ENCODE results near the gene PKD1.
A peak's percentile ranks its signal among the peaks of the same experiment; 100 is the strongest.

PKD1 gene

DNA sequence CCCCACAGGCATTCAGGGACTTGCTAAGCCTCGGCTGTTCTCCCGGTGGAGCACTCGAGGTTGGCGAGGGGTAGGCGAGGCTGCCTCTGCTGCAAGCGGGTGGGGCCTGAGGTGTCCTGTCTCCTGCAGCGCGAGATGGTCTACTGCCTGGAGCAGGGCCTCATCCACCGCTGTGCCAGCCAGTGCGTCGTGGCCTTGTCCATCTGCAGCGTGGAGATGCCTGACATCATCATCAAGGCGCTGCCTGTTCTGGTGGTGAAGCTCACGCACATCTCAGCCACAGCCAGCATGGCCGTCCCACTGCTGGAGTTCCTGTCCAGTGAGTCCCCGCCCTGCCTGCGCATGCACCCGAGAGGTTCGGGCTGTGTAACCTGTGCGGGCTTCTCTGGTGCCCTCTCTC, 61.6 kb downstream of the PKD1 start:
- no peak for DNase-seq (ENCODE audit: low read depth in 3 of 3)

DNA sequence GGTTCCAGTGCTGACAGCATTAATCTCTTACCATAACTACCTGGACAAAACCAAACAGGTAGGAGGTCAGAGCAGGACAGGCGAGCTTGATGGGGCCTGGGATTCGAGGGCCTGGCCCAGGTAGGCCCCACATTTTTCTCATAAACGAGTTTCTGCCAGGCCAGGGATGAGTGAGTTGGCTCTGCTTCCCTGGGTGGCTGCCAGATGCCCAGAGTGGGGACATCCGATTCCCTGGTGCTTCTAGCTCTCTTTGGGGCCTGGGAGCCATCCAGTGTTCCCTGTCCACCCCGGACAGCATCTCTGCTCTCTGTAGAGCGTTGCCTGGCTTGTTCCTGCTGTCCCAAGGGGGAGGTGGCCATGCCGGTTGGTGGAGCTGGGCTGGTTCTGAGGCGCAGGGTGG, 62.8 kb downstream of the PKD1 start:
- DNase-seq (ENCODE audit: low read depth in 3 of 3): no peak

DNA sequence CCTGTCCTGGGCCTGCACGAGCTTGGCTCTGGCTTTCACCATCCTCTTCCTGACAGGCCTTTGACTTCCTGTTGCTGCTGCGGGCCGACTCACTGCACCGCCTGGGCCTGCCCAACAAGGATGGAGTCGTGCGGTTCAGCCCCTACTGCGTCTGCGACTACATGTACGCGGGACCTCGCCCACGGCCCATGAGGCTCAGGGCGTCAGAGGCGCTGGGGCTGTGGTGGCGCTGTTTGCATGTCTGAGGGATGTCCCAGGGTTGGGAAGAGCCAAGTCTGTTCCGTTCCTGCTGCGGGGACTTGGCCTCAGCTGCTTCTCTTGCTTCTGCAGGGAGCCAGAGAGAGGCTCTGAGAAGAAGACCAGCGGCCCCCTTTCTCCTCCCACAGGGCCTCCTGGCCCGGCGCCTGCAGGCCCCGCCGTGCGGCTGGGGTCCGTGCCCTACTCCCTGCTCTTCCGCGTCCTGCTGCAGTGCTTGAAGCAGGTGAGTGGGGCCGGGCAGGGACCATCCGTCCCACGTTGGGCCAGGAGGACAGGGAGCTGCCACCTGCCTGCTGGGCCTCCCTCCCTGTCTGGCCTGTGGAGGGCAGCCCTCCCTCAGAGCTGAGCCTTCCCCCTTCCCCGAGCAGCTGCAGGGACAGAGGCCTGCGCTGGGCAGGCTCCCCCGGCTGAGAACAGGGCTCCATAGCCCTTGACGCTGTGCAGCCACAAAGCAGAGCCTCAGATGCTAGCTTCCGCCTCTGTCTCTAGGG, 64.1 kb downstream of the PKD1 start:
- no peak for DNase-seq (ENCODE audit: low read depth in 3 of 3)

DNA sequence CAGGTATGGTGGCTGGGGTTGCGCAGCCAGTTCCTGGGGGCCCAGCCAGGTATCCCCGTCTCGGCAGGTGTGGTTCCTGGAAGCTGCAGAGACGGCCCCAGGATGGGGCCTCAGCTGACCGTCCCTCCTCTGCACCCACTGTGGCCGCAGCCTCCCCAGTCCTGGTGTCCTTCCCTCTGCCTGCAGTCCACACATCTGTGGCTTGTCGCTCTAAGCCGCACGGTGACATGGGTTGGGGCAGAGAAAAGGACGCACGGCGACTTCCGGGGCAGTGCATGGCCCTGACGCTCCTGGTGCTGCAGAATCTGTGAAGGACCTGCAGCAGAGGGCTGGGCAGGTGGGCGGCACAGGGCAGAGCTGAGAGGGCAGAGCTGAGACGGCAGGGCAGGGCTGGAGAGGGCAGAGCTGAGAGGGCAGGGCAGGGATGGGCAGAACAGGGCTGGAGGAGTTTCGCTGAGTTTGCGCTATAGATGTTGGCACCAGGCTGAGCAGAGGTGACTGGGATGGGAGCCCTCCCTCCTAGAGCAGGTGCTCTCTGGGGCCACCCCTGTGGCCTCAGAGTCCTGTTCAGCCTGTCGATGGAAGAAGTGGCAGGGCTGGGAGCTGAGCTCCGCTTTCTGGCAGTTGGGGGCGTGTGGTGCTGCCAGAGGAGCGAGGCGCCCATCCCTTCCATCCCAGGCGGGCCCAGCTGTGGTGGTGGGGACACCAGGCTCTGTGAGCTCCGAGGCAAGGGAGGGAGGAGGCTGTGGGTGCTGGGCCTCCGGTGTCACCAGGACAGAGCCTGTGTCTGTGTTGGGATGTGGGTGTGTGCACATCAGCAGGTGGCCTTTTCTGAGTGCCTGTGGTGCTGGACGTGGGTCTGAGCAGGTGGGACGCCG, 64.9 kb downstream of the PKD1 start:
- DNase-seq (ENCODE audit: low read depth in 3 of 3): no peak

DNA sequence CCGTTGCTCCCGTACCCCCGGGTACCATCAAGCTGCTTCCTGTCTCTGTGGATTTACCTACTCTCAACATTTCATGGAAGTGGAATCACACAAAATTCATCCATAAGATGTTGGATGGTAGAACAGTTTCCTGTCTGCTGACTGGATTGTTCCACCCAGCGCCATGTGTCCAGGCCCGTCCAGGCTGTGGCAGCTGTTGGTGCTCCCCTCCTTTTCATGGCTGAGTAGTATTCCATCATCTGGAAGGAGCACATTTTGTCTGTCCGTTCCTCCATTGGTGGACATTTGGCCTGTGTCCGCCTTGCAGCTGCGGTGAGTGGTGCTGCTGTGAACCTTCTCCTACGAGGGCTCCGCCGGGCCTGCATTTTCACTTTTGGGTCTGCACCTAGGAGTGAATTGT, 69.6 kb downstream of the PKD1 start:
- DNase-seq (ENCODE audit: low read depth in 3 of 3): no peak

DNA sequence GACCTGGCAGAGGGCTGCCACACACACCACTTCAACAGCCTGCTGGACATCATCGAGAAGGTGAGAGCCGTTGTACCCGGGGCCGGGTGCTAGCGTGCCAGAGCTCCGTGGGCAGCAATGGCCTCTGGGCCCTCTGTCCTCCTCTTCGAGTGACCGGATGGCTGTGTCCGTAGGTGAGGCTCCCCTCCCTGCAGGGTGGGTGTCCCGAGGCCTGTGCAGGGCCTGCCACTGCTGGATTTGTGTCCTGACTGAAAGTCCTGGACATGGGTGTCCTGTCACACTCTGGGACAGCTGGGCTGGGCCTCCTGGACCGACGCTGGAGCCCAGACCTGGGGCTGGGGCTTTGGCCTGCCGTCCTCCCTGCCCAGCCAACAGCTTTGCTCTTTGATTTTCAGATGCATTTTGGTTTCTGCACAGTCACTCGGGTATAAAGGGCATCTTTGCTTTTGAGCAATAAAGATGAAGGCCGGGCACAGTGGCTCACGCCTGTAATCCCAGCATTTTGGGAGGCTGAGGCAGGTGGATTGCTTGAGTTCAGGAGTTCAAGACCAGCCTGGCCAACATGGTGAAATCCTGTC, 71.2 kb downstream of the PKD1 start:
- no peak for DNase-seq (ENCODE audit: low read depth in 3 of 3)

DNA sequence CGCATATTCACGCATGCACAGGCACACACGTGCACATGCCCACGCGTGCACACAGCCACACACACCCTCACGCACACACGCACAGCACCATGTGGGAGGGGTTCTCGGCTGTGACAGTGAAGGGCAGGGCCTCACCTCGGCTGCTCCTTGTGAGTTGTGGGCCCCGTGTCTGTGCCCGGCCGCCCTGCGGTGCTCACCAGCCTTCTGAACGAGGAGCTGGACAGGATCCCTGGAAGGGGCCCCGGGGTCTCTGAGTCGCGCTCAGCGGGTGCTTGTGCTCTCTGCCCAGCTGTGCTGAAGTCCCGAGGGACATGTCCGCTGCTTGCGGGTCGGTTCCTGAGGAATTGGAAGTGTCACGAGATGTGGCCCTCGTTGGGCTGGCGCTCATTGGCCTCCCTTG, 71.8 kb downstream of the PKD1 start:
- no peak for DNase-seq (ENCODE audit: low read depth in 3 of 3)

DNA sequence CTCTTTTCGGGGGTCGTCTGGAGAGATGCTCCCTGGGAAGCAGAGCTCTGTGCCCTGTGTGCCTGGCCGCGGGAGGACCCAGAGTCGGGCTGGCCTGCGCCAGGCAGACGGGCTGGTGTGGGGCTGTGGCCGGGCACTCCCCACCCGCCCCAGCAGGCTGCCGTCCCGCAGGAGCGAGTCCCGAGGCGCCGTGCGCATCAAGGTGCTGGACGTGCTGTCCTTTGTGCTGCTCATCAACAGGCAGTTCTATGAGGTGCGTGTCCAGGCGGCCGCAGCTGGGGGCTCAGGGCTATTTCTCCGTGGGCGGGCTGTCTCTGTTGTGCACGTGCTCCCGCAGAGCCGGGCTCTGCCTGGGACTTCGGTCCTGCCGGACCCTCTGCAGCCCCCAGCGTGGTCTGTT, 72.9 kb downstream of the PKD1 start:
- no peak for DNase-seq (ENCODE audit: low read depth in 3 of 3)

DNA sequence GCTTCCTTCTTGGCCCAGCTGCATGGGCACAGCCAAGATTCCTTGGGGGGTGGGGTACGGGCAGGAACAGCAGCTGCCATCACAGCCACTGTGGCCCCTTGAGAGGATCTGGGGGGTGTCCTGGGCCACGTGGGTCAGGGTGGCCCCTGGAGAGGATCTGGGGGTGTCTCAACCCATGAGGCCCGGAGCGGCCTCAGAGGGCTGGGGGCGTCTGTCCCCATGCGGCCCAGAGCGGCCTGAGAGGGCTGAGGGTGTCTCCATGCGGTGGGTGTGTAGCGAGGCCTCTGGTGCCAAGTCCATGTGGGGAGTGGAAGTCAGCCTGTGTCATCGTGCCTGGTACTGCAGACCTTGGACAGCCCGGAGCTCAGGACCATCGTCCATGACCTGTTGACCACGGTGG, 74.2 kb downstream of the PKD1 start:
- DNase-seq (ENCODE audit: low read depth in 3 of 3): no peak

DNA sequence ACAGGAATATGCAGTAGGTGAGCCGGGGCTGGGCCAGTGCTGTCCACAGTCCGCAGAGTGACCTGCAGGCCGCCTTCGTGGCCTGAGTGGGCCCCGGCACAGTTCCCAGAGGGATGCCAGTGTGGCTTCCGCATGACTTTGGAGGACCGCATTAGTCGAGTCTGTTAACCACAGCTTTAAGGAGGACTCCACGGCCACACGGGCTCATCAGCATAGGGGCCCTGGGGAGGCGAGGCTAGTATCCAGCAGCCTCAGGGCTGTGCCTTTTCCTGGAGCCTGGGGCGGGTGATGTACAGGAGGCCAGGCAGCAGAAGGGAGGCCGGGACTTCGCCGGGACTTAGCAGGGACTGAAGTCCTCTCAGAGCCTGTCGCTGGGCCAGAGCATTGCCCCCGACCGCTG, 74.7 kb downstream of the PKD1 start:
- DNase-seq (ENCODE audit: low read depth in 3 of 3): no peak

DNA sequence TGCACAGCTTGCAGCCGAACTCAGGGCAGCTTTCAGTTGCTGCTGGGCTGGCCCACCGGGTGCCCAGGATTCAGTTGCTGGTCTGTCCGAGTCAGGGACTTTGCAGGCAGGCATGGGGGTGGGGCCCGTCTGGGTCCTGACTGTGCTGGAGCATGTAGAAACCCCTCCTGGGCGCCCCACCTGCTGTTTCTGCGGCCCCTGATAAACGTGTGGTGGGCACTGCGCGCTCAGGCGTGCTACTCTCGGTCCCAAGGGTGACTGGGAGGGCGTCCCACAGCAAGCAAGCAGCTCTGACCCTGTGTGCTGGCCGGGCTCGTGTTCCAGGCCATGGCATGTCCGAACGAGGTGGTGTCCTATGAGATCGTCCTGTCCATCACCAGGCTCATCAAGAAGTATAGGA, 75.4 kb downstream of the PKD1 start:
- DNase-seq (ENCODE audit: low read depth in 3 of 3): no peak

DNA sequence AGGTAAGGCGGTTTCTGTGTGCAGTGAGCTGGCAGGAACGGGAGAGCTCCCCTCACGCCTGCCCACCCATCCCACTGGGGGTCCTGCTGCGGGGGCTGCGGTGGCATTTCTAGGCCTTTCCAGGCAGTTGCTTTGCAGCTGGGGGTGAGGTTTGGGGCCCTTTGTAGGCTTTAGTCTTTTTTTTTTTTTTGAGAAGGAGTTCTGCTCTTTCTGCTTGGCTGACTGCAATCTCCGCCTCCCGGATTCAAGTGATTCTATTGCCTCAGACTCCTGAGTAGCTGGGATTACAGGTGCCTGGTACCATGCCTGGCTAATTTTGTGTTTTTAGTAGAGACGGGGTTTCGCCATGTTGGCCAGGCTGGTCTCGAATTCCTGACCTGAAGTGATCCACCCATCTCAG, 76.8 kb downstream of the PKD1 start:
- DNase-seq (ENCODE audit: low read depth in 3 of 3): no peak

DNA sequence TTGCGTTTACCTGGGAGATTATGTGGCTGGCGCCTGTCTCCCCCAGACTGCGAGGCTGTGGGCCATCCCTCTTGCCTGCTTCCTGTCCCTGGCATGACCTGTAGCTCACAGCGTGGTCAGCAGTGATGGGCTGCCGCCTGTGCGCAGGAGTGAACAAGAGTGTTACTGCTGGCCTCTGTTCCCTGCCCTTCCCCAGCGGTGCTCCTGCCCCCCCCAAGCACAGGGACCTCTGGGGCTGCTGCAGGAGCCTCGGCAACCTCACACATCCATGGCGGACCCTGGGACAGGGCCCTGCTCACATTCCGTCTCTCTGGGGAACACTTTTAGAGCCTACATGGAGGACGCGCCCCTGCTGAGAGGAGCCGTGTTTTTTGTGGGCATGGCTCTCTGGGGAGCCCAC, 77.3 kb downstream of the PKD1 start:
- no peak for DNase-seq (ENCODE audit: low read depth in 3 of 3)

DNA sequence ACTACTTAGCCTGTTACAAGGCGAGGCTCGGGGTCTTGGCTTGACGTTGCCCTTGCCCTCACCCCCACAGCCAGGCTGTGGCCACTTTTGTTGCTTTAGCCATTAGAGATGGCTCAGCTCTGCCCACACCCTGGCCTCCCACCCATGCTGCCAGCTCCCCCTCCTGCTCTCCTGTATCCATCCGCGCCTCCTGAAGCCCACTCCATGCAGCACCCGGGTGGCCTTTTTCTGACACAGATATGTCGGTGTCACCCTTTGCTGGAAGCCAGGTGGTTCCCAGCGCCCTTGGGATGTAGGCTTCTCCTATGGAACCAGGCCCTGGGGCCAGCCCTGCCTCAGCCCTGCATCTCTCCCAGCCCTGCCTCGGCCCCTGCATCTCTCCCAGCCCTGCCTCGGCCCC, 78.3 kb downstream of the PKD1 start:
- DNase-seq (ENCODE audit: low read depth in 3 of 3): no peak

DNA sequence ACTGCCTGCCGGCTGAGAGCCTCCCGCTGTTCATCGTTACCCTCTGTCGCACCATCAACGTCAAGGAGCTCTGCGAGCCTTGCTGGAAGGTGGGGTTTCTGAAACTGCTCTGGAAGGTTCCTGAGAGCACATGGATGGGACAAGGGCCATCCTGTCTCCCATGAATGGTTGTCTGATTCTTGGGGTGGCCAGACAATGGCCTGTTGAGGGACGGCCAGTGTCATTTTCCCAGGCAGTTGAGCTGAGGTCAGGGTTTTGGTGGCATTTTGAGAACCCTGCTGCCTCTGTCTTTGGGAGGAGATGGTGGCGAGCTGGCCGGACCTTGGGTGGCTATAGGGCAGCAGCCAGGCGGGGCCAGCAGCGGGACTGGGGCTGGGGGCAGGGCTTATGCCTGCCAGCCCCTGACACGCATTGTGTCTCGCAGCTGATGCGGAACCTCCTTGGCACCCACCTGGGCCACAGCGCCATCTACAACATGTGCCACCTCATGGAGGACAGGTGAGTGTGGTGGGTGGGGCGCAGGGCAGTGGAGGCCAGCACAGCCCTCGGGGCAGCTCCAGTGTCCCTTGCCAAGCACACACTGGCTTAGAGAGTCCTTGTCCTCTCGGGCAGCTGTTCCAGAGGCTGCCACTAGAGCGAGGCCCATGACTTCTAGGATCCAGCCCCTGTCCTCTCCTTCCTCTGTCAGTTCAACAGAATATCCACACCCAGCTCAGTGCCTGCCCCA, 78.9 kb downstream of the PKD1 start:
- no peak for DNase-seq (ENCODE audit: low read depth in 3 of 3)

DNA sequence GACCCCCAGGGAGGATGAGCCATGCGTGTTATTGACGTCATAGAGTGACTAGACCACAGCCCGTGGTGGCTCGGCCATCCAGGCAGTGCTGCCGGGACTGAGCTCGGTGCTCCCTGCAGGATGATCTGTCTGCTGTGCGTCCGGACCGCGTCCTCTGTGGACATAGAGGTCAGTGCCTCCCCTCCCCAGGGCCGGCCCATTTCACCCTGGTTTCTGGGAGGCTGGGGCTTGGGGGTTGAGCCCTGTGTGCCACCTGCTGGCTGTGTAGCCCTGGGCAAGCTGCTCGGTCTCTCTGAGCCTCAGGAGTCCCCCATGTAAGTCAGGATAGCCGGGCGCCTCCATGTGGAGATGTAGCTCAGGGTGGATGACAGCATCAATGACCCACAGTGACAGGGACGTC, 79.6 kb downstream of the PKD1 start:
- DNase-seq (ENCODE audit: low read depth in 3 of 3): no peak

DNA sequence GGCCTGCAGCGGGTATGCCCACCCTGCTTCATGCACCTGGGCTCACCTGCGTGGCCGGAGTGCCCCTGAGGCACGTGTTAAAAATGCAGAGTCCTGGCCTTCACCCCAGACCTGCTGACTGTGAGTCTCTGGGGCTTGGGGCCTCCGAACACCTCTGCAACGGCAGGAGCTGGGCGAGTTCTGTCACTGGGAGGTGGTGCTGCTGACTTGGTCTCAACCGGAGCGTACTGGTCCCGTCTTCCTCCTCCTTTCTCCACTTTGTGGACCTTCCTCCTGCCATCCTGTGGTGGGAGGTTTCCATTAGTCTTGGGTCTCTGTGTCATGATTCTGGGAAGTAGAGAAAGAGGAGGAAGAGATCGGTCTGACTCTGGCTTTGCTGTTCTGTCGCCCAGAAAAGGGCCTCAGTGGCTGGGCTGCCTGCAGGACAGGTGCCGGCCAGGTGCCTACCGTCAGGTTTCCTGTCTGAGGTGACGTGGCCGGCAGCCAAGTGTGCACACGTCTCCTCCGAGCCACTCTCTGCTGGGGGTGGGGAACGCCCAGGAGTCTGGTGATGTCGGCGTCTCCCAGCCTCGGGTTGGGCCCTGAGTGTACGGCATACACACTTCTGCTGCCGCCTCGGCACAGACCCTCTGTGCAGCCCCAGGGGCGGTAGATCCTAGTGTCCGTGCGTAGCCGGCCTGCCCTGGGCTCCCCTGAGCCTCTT, 81.0 kb downstream of the PKD1 start:
- no peak for DNase-seq (ENCODE audit: low read depth in 3 of 3)

DNA sequence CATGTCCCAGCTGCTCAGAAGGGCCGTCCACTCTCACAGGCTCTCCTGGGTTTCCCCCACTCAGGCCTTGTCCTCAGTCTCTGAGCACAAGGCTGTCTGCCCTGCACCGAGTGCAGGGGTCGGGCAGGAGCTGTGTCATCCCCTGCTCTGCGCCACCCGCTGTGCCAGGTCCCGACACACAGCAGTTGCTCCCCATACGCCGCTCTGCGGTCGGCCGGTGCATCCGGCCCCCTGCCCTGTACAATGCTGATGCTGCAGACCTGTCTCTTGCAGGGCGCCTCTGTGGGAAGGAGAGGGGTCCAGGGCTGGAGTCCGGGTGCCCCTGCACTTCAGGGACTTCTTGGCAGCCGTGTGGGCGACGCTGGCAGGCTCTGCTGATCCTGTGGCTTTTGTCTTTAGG, 81.8 kb downstream of the PKD1 start:
- no peak for DNase-seq (ENCODE audit: low read depth in 3 of 3)

DNA sequence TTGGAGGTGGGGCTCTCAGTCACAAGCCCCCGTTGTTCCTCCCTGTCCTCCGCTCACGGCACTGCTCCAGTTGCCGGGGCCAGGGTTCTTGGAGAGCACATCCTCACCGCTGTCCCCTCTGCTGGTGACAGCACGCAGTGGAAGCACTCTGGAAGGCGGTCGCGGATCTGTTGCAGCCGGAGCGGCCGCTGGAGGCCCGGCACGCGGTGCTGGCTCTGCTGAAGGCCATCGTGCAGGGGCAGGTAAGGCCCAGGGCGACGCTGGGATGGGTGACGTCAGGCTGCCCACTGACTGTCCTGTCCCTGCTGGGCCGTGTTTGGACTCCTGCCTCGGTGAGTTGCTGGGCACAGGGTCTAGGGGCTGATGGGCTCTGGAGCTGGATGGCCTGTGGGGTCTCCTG, 82.5 kb downstream of the PKD1 start:
- no peak for DNase-seq (ENCODE audit: low read depth in 3 of 3)

DNA sequence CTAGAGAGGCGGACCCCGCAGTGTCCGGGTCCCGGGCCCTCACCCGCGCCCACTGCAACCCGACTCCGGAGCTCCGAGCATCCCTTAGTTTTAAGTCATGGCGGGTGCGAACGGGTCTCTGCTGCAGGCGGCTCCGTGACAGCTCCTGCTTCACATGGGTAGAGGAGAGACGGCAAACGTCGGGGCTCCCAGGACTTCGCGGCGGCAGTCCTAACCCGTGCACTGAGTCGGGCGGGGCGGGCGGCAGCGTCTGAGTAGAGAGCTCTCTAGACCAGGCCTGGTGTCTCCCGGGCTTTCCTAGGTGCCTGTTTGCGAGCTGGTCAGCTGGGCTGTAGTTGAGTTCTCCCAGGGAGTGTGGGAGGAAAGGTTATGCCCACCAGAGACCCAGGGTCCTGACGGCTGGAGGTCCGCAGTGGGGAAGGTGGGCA, 87.6 kb downstream of the PKD1 start:
- no peak for DNase-seq (ENCODE audit: low read depth in 3 of 3)

DNA sequence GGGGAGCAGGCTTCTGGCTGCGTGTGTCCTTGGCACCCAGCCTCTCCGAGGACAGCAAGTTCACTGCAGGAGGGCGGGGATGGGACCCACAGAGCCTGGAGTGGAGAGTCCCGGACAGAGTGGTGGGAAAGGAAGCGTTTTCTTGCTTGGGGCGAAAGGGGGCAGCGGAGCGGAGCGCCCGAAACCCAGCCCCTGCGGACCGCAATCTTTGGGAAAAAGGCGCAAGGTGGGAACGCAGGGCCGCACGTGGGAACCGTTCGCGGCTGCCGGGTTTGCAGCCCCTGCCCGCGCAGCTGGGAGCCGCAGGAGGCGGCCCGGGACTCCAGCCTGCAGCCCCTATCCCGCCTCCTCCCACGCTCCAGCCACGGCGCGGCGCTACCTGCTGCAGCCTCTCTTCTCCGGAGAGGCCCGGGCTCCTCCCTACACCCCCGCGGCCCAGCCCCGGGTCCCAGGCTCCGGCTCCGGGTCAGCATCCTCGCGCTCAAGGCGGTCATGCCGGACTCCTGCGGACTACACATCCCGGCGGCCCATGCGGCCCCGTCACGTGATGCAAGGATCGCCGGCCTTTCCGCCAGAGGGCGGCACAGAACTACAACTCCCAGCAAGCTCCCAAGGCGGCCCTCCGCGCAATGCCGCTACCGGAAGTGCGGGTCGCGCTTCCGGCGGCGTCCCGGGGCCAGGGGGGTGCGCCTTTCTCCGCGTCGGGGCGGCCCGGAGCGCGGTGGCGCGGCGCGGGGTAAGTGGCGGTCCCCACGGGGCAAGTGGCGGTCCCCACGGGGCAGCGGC, 88.2 kb downstream of the PKD1 start, which contains the start of the genes NTHL1 and TSC2:
NTHL1 (minus strand) TSS at position 505 of the 786 bp plus-strand sequence; CDS start at position 494, 11 bp downstream.
TSC2 (plus strand) TSS at position 656 of the 786 bp plus-strand sequence. CDS start 631 bp downstream, outside the sequence.
- DNase-seq (ENCODE audit: low read depth in 3 of 3): peak; percentile 91 to 94 (median 91)
